Kidney epithelial cell (primary cell): ENCODE measurements around the gene TYMS. TPM values are rescaled to one million over a fixed set of nuclear protein-coding genes. Genes with fewer than 3 reads are reported as not detected.

ENCODE experiments used
- DNase-seq: peaks from one replicate; pipeline ENCODE4 v3.0.0-alpha.2; 2010; ENCODE audit warnings: low read depth
- H3K27me3 ChIP-seq: 2 replicates; pipeline ENCODE4 v1.6.0; 2011; ENCODE audit warnings: low read length; ENCODE audit not compliant: control insufficient read depth, insufficient read depth
- H3K36me3 ChIP-seq: 2 replicates; pipeline ENCODE4 v1.5.1; 2011; ENCODE audit warnings: low read length; ENCODE audit not compliant: control insufficient read depth, insufficient read depth
- H3K4me3 ChIP-seq: 2 replicates; pipeline ENCODE4 v1.5.1; 2011; ENCODE audit warnings: low read depth, mild to moderate bottlenecking, control low read depth, low read length
- total RNA-seq: library from RNA; depleted of rRNA; stranded (reverse); fragments of >200 nt; gene quantifications from 2 replicates; pipeline ENCODE4 v1.2.3, GENCODE V29; 2015
- TF ChIP-seq, protein P1 (sequence below): IDR thresholded peaks from 2 replicates; pipeline ENCODE4 v1.5.1; 2011; ENCODE audit warnings: mild to moderate bottlenecking, moderate library complexity, low read length, control low read depth, inconsistent platforms; ENCODE audit not compliant: insufficient read depth, poor library complexity, severe bottlenecking

Gene TYMS
- total RNA-seq, 1 donor from 2014 or later: 22.7 TPM

DNA sequence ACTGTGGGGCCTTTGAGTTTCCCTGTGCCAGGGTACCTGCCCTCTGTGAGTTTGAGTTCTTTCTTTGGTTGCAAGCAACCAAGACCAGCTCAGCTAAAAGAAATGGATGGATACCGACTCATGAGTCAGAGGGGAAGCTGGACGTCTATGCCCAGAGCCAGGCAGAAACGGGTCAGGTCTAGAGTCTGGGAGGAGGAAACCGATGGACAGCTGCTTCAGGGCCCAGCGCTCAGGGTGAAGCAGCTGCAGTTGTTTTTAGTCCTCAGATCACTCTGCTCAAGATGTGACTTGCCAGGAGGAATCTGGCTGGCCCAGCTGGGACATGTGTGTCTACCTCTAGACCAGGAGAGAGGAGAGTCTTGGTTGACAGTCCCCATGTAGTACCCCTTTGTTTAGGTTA, 10.1 kb upstream of the TYMS start:
- no peak for DNase-seq
- Histone ChIP-seq H3K36me3 (no peaks in the 10 kb centered on the region), H3K4me3 (no peak overlapping the region), H3K27me3 (no peaks in the 10 kb centered on the region)
- TF ChIP-seq, protein P1, sequence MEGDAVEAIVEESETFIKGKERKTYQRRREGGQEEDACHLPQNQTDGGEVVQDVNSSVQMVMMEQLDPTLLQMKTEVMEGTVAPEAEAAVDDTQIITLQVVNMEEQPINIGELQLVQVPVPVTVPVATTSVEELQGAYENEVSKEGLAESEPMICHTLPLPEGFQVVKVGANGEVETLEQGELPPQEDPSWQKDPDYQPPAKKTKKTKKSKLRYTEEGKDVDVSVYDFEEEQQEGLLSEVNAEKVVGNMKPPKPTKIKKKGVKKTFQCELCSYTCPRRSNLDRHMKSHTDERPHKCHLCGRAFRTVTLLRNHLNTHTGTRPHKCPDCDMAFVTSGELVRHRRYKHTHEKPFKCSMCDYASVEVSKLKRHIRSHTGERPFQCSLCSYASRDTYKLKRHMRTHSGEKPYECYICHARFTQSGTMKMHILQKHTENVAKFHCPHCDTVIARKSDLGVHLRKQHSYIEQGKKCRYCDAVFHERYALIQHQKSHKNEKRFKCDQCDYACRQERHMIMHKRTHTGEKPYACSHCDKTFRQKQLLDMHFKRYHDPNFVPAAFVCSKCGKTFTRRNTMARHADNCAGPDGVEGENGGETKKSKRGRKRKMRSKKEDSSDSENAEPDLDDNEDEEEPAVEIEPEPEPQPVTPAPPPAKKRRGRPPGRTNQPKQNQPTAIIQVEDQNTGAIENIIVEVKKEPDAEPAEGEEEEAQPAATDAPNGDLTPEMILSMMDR: no peak

GRCh38 chr18:649341-649740, 8.1 kb upstream of the TYMS start:
- Histone ChIP-seq H3K27me3 (no peaks in the 10 kb centered on the region), H3K36me3 (no peaks in the 10 kb centered on the region), H3K4me3 (no peak overlapping the region)
- DNase-seq: no peak
- TF ChIP-seq, protein P1: no peak

- no peak for DNase-seq
- no peak overlapping the region for H3K4me3 ChIP-seq
- no peaks in the 10 kb centered on the region for H3K27me3 ChIP-seq
- H3K36me3 ChIP-seq: no peaks in the 10 kb centered on the region
- TF ChIP-seq, protein P1: no peak
These were observed 7.0 kb upstream of the TYMS start for GRCh38 chr18:650428-650858.

DNA sequence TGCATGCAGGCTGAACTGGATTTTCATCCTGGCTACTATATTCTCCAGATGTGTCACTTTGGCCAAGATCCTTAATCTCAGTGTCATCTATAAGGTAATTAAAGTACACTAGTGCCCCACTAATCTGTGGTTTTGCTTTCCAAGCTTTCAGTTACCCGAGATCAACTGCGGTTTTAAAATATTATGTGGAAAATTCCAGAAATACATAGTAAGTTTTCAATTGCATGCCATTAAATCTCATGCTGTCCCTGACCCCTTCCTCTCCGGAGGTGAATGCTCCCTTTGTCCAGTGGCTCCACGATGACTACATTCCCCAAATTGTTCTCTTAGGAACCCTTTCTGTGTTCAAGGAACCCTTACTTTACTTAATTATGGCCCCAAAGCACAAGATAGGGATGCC, 5.3 kb upstream of the TYMS start:
- DNase-seq: no peak
- Histone ChIP-seq H3K4me3 (no peak overlapping the region), H3K27me3 (no peaks in the 10 kb centered on the region), H3K36me3 (no peaks in the 10 kb centered on the region)
- TF ChIP-seq, protein P1: no peak

DNA sequence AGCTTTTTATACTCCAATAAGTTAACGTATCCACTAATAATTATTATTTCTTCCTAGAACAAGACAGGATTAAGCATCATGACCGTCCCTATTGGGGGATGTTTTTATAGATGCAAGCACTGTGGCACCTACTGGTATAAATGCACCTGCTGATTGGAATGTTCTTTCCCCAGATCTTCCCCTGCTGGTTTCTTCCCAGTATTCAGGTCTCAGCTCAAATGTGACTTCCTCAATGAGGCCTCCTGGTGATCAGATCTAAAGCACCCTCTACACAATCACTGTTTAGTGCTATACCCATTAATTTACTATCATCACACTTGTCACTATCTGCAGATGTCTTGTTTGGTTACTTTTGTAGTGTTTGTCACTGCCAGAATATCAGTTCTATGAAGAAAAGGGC, 3.9 kb upstream of the TYMS start:
- no peak for DNase-seq
- H3K27me3 ChIP-seq: no peaks in the 10 kb centered on the region
- TF ChIP-seq, protein P1: no peak
- H3K4me3 ChIP-seq: no peak overlapping the region
- no peaks in the 10 kb centered on the region for H3K36me3 ChIP-seq

DNA sequence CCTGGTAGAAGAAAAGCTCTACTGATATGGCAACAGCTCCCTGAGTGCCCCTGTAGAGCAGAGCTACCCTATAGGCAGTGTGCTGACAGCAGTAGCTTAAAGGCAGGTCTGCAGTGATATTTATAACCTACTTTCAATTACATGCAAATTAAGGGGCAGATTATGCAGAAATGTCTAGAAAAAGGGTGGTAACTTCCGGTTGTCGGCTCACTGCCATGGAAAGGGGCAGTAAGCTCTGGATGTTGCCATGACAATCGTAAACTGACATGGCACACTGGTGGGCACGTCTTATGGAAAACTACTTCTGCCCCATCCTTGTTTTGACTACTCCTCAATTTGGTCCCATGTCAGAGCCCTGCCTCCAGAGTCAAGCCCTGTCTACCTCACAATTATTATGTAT, 2.9 kb upstream of the TYMS start:
- Histone ChIP-seq H3K27me3 (no peaks in the 10 kb centered on the region), H3K36me3 (no peaks in the 10 kb centered on the region), H3K4me3 (no peak overlapping the region)
- TF ChIP-seq, protein P1: no peak
- DNase-seq: no peak
